HTERT RPE-1 (cell line): ENCODE measurements around the gene GPLD1.
"Not testable (repeated sequence)": the region's sequence is repeated elsewhere in the genome, so short reads cannot be mapped to it uniquely, and the experiment has no call there.

Experiments used
- in situ Hi-C: fragments of 300-500 bp; cut with MboI; formaldehyde crosslinking; loops from 4 replicates; pipeline ENCODE4 v1.14.3; 2020; ENCODE audit warnings: low sequenced_read_pairs

The GPLD1 gene

GRCh38 chr6:24415753-24416152, 73.6 kb downstream of the GPLD1 start:
- in situ Hi-C loops = no loop called here

- in situ Hi-C loops = not testable (repeated sequence)
These were observed 74.8 kb downstream of the GPLD1 start for GRCh38 chr6:24414531-24414930.

DNA sequence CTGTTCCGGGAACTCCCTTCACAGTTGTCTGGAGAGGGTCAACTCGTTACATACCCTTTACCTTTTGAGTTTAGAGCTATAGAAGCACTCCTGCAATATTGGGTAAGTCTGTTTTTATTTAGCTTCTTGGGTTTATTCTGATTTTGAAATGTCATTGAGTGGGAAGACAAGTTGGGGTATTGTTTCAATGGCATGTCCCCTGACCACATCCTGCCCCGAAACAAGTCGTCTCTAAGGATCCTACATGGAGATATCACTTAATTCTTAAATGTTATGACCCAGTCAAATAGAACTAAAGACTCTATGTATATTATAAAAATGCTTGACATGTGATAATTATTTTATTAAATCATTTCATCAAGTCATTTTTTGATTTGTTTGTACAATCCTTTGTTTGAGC, 77.1 kb downstream of the GPLD1 start:
- in situ Hi-C loops = no loop called here

DNA sequence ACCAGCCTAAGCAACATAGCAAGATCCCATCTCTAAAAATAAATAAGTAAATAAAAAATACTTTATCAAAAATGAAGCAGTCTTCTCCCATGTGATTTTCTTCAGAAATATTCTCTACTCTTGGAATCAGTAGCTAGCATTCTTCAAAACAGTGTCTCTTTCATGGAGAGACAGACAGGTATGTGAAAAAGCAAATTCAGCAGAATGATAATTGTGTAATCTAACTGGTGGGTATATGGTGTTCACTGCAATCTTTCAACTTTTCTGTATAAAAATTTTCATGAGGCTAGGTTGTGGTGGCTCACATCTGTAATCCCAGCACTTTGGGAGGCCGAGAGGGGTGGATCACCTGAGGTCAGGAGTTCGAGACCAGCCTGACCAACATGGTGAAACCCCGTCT, 78.8 kb downstream of the GPLD1 start:
- in situ Hi-C loops = no loop called here

DNA sequence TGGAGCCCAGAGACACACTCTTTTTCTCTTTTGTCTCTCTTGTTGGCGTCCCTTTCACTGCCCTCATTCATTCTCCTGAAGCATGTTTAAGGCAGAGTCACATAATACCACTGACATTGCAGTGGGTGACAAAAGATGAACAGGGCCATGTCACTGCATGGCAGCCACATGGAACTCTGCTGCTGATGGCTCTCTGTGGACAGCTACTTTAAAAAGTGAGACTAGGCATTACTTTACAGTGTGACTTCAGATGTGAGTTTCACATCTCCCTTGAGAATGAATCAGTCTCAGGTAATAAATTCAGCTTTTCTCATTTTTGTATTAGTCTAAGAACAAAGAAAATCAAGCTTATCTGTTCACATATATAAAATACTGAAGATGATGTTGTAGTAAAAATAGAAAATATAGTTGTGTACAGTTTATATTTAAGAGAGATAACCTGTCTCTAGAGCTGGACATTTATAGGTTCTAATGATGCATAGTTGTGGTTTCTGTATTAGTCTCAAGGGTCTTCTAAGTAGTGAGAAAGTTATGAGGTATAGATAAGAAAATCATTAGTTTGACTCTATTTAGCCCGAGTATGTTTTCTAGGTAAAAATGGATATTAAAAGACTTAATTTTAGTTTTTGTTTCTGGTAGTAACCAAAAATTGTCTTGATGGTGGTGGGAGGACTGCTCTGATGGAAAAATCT, 80.5 kb downstream of the GPLD1 start:
- in situ Hi-C loops = no loop called here

- in situ Hi-C loops = no loop called here
These were observed 84.1 kb downstream of the GPLD1 start for GRCh38 chr6:24405262-24405661.

DNA sequence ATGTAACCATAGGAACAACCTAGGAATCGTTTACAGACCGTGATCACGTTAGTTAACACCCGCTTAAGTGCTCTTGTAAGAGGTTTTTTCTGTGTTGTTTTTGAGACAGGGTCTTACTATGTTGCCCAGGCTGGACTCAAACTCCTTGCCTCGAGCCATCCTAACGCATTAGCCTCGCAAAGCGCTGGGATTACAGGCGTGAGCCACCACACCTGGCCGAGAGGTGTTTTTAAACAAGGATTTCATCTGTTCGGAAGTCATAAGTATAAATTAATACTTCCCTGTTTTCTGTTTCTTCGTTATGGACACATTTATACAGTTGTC, 85.9 kb downstream of the GPLD1 start:
- in situ Hi-C loops = no loop called here

GRCh38 chr6:24402697-24403500, 86.5 kb downstream of the GPLD1 start, which contains the start of gene MRS2:
Gene MRS2 (plus strand): TSS chr6:24402936. CDS start chr6:24403047, 111 bp downstream.
- in situ Hi-C loops = no loop called here

DNA sequence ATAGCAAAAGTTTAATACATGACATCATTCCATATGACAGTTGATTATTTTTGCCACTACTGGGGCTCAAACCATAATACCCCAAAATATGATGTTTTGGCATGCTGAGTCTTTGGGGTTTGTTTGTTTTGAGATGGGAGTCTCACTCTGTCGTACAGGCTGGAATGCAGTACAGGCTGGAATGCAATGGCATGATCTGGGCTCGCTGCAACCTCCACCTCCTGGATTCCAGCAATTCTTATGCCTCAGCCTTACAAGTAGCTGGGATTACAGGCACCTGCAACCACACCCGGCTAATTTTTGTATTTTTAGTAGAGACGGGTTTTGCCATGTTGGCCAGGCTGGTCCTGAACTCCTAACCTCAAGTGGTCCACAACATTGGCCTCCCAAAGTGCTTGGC, 87.9 kb downstream of the GPLD1 start:
- in situ Hi-C loops = no loop called here

- in situ Hi-C loops = not testable (repeated sequence)
These were observed 89.0 kb downstream of the GPLD1 start for GRCh38 chr6:24400045-24401039.

DNA sequence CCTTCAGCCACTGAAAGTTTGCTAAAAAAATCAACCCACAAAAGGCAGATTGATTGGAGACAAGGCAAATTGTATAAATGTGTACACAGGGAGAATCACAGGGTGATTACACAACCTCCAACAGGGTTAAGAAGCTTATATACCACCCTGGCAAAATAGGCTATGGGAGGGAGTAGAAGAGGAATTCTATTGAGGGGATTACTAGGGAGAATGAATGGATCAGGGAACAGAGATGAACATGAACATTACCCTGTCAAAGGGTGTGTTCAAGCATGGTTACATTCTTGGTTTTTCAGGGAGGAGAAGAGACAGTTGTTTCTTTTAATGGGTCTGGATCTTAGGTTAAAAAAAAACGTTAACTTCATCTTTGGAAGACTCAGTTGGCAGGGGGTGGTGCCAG, 91.7 kb downstream of the GPLD1 start:
- in situ Hi-C loops = loop anchor here (25.0 kb wide), 1 partner anchor 110 kb away; no protein-coding TSS in a partner anchor

DNA sequence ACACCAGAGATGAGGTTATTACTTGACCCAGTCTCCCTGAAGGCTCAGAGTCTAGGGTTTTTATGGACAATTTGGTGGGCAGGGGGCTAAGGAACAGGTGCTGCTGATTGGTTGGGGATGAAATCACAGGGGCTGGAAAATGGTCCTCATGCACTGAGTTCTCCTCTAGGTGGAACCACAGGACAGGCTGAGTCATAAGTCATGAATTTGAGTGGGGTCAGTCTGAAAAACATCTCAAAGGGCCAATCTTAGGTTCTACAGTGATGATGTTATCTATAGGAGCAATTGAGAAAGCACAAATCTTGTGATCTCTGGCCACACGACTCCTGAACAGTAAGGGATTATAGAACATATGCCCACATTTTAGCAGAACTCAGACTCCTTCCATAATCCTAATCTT, 92.6 kb downstream of the GPLD1 start:
- in situ Hi-C loops = loop anchor here (25.0 kb wide), 1 partner anchor 110 kb away; no protein-coding TSS in a partner anchor

GRCh38 chr6:24394780-24395437, 94.5 kb downstream of the GPLD1 start:
- in situ Hi-C loops = loop anchor here (25.0 kb wide), 1 partner anchor 108 kb away; no protein-coding TSS in a partner anchor

DNA sequence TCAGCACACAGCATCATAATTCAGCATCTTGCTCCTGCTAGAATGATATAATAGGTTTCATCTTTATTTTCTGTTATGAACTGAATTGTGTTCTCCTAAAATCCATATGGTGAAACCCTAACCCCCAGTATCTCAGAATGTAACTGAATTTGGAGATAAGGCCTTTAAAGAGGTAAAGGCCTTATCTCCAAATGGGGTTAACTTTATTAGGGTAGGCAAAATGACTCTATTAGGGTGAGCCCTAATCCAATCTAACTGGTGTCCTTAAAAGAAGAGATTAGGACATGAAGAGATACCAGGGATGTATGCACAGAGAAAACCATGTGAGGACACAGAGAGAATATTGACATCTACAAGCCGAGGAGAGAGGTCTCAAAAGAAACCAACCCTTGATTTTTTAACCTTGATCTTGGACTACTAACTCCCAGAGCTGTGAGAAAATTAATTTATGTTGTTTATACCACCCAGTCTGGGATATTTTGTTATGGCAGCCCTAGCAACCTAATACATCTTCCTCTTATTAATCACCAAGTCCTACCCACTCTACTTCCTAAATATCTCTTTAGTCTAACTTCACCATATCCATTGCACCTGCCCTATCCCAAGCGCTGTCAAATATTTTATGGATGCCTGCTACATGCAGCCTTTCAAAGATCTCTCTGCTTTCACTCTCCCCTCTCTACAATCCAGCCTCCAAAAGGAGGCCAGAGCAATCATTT, 95.2 kb downstream of the GPLD1 start:
- in situ Hi-C loops = loop anchor here (25.0 kb wide), 1 partner anchor 107 kb away; no protein-coding TSS in a partner anchor

DNA sequence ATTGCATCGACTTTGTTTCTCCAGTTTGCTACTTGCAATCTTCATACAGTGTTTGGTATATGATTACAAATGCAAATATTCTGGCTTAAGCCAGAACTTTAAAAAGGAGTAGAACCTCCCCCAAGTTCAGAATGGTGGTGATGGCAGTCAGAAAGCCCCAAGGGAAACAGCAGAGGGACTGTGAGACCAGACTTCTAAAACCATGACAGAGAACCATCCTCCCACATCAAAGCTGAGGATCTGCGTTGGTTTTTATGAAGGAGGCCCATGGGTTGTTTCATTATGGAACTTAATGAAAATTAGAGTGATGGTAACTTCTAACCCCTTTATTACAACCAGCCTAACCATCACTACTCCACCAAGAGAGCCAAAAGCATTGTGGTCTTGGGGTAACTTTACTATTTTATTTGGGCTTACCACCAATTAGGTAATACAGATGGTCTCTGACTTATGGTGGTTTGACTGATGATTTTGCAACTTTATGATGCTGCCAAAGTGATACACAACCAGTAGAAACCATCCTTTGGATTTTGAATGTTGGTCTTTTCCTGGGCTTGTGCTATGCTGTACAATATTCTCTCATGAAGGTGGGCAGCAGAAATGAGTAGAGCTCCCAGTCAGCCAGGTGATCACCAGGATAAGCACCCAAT, 97.5 kb downstream of the GPLD1 start:
- in situ Hi-C loops = loop anchor here (25.0 kb wide), 1 partner anchor 105 kb away; no protein-coding TSS in a partner anchor

DNA sequence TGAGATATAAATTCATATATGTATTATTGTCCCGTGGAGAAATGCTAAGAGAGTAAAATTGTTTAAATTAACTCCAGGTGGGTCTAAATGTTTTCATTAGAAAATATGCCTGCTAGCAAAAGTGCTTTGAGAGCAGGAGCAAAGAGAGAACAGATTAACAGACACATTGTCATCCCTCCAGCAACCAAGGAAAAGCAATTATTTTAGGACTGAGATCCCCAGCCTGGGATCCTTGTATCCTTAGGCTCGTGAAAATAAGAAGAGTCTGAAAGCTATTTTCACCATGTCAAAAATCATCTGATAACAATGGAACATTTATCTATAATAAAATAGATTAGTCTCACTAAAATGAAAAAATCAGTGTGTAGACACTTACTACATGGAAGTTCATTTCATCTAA, 98.2 kb downstream of the GPLD1 start:
- in situ Hi-C loops = loop anchor here (25.0 kb wide), 1 partner anchor 104 kb away; no protein-coding TSS in a partner anchor

DNA sequence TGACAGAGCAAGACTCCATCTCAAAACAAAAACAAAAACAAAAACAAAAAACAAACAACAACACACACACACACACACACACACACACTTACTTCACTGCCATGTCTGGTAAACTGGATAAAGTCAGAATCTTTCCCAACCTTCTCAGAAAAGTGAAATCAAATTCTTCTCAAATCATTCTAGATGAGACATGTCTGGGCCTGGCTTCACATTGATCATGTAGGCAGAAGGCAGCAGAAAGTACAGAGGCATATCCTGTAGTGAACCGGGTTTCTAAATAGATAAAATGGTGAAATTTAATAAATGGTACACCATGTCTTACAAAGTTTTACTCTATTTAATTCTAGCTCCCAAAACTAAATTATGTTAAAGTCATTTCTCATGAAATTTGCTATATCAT, 101.6 kb downstream of the GPLD1 start:
- in situ Hi-C loops = loop anchor here (25.0 kb wide), 1 partner anchor 101 kb away; no protein-coding TSS in a partner anchor

GRCh38 chr6:24385536-24386269, 103.7 kb downstream of the GPLD1 start:
- in situ Hi-C loops = loop anchor here (25.0 kb wide), 1 partner anchor 98 kb away; no protein-coding TSS in a partner anchor
